Liver (tissue), 9 donors: ENCODE results near the gene MYH7B. TPM values are rescaled to one million over a fixed set of nuclear protein-coding genes. Genes with fewer than 3 reads are reported as not detected.

Experiments
- DNase-seq: peaks from one replicate; pipeline ENCODE4 v3.0.0-alpha.2; 2017; ENCODE audit warnings: low spot score
- H3K27ac ChIP-seq, 2 donors: one replicate each; pipeline ENCODE4 v1.7.0; 2013; ENCODE audit warnings: inconsistent platforms in 2 of 2, low read length in 2 of 2, control low read depth in 1 of 2, low read depth in 1 of 2, mild to moderate bottlenecking in 1 of 2
- H3K27me3 ChIP-seq, 4 donors: one replicate each; pipeline versions ENCODE4 v1.6.1 to v1.7.0; 2013; ENCODE audit warnings: low read length in 3 of 4, inconsistent platforms in 1 of 4, mild to moderate bottlenecking in 1 of 4, moderate library complexity in 1 of 4; ENCODE audit not compliant: control insufficient read depth in 4 of 4, insufficient read depth in 4 of 4
- H3K36me3 ChIP-seq, 4 donors: one replicate each; pipeline versions ENCODE4 v1.6.1 to v1.7.0; 2013; ENCODE audit warnings: low read length in 3 of 4, mild to moderate bottlenecking in 3 of 4, low read depth in 1 of 4, moderate library complexity in 1 of 4; ENCODE audit not compliant: control insufficient read depth in 4 of 4, insufficient read depth in 3 of 4
- H3K4me1 ChIP-seq, 4 donors: one replicate each; pipeline versions ENCODE4 v1.6.1 to v1.7.0; 2013; ENCODE audit warnings: low read length in 3 of 4, mild to moderate bottlenecking in 3 of 4, moderate library complexity in 1 of 4; ENCODE audit not compliant: control insufficient read depth in 4 of 4, insufficient read depth in 4 of 4
- H3K4me3 ChIP-seq, 3 donors: one replicate each; pipeline versions ENCODE4 v1.6.1 to v1.7.0; 2013; ENCODE audit warnings: low read length in 3 of 3, control low read depth in 1 of 3, low read depth in 1 of 3, mild to moderate bottlenecking in 1 of 3
- H3K9ac ChIP-seq, 2 donors: one replicate each; pipeline ENCODE4 v1.7.0; 2013; ENCODE audit warnings: low read length in 2 of 2, mild to moderate bottlenecking in 2 of 2, moderate library complexity in 2 of 2, control low read depth in 1 of 2, low read depth in 1 of 2
- H3K9me3 ChIP-seq, 4 donors: one replicate each; pipeline versions ENCODE4 v1.6.1 to v1.7.0; 2013; ENCODE audit warnings: low read length in 3 of 4; ENCODE audit not compliant: control insufficient read depth in 4 of 4
- EGR1 ChIP-seq, 2 donors: IDR thresholded peaks; 2 replicates each; pipeline ENCODE4 v1.6.1; 2016 to 2018; ENCODE audit warnings: antibody characterized with exemption in 2 of 2, low read depth in 2 of 2
- FOXA1 ChIP-seq: IDR thresholded peaks from 2 replicates; pipeline ENCODE4 v1.6.1; 2016; ENCODE audit warnings: antibody characterized with exemption
- FOXA2 ChIP-seq: IDR thresholded peaks from 2 replicates; pipeline ENCODE4 v1.6.1; 2016; ENCODE audit warnings: antibody characterized with exemption
- GABPA ChIP-seq, 2 donors: IDR thresholded peaks in 1 of 2; conservative IDR thresholded peaks in 1 of 2; 2 replicates each; pipeline ENCODE4 v1.6.1; 2016; ENCODE audit warnings: antibody characterized with exemption in 2 of 2, mild to moderate bottlenecking in 1 of 2, moderate library complexity in 1 of 2
- HNF4A ChIP-seq, 2 donors: conservative IDR thresholded peaks; 2 replicates each; pipeline ENCODE4 v1.6.1; 2016; ENCODE audit warnings: antibody characterized with exemption in 2 of 2, mild to moderate bottlenecking in 2 of 2
- HNF4G ChIP-seq: IDR thresholded peaks from 2 replicates; pipeline ENCODE4 v1.6.1; 2016; ENCODE audit warnings: antibody characterized with exemption
- JUND ChIP-seq, 2 donors: IDR thresholded peaks; 2 replicates each; pipeline ENCODE4 v1.6.1; 2016; ENCODE audit warnings: antibody characterized with exemption in 2 of 2
- MAX ChIP-seq: IDR thresholded peaks from 2 replicates; pipeline ENCODE4 v1.6.1; 2016; ENCODE audit warnings: antibody characterized with exemption
- NR2F2 ChIP-seq: IDR thresholded peaks from 2 replicates; pipeline ENCODE4 v1.6.1; 2016; ENCODE audit warnings: antibody characterized with exemption
- REST ChIP-seq: IDR thresholded peaks from 2 replicates; pipeline ENCODE4 v1.6.1; 2016; ENCODE audit warnings: antibody characterized with exemption, mild to moderate bottlenecking
- SP1 ChIP-seq: IDR thresholded peaks from 2 replicates; pipeline ENCODE4 v1.6.1; 2018; ENCODE audit warnings: antibody characterized with exemption, mild to moderate bottlenecking
- TAF1 ChIP-seq: conservative IDR thresholded peaks from 2 replicates; pipeline ENCODE4 v1.6.1; 2016; ENCODE audit warnings: antibody characterized with exemption, mild to moderate bottlenecking
- YY1 ChIP-seq: IDR thresholded peaks from 2 replicates; pipeline ENCODE4 v1.6.1; 2016; ENCODE audit warnings: antibody characterized with exemption, mild to moderate bottlenecking
- ZBTB33 ChIP-seq: IDR thresholded peaks from 2 replicates; pipeline ENCODE4 v1.6.1; 2016; ENCODE audit warnings: antibody characterized with exemption
- WGBS: extraction: QIAGEN DNeasy Blood & Tissue Kit; methylation state at CpG from one replicate; pipeline ENCODE4 v1.1.7; 2013; 5-methylcytosine and 5-hydroxymethylcytosine counted together
- polyA plus RNA-seq, 2 donors: library from polyadenylated mRNA; stranded (reverse) in 1 of 2; unstranded in 1 of 2; fragments of 200-250 nt in 1 of 2; fragments of >200 nt in 1 of 2; fragmentation: Nextera tagmentation in 1 of 2; extraction: Ambion mirVana in 1 of 2; gene quantifications; one replicate each; pipeline versions ENCODE4 v1.2.1 to v1.2.3, GENCODE V29; 2013 to 2015
- total RNA-seq, 2 donors: library from RNA; depleted of rRNA; stranded (reverse); fragments of >200 nt; gene quantifications; one replicate each; pipeline ENCODE4 v1.2.3, GENCODE V29; 2014
- TF ChIP-seq, protein P1 (sequence below): fragments of 150-350 bp; IDR thresholded peaks from 2 replicates; pipeline ENCODE4 v1.5.1; 2017; ENCODE audit warnings: improper control_type of control experiment, low read depth, low read length; ENCODE audit not compliant: missing input control
- TF ChIP-seq, protein P2 (sequence below): IDR thresholded peaks from 2 replicates; pipeline ENCODE4 v1.6.1; 2016; ENCODE audit warnings: antibody characterized with exemption
- donor health status: healthy.
- donor health status: healthy.
- donor health status: healthy.
- donor health status: healthy.
- donor health status: healthy.

The MYH7B gene
- total and polyA plus RNA-seq, 4 donors = 0.12 to 0.33 (median 0.24) TPM

DNA sequence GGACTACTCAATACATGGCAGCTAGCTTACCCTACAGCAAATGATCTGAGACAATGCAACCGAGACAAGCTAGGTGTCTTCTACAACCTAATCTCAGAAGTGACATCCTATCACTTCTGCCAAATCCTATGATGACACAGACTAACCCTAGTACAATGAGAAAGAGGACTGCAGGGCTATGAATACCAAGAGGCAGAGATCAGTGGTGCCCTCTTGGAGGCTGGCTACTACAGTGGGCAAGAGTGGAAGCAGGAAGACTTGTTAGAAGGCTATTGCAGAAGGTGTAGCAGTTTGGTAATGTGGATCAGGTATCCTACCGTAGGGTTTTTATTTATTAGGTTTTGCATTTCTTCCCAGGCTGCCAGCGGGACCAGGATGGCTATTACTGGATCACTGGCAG is 30.3 kb upstream of the MYH7B start:
- Histone ChIP-seq H3K27ac (no peak overlapping the region), H3K9me3 (no peaks in the 10 kb centered on the region), H3K36me3 (peaks cover 11 to 70% (median 58%) of the 10 kb centered on the region in 4 donors), H3K27me3 (no peaks in the 10 kb centered on the region), H3K9ac (no peak overlapping the region), H3K4me1 (peaks cover 2 to 20% (median 13%) of the 10 kb centered on the region in 4 donors), H3K4me3 (no peak overlapping the region)
- 99% methylated on average over 3 of the region's 3 CpGs for WGBS
- no peak for DNase-seq
- TF ChIP-seq SP1 (no peak), HNF4G (no peak), ZBTB33 (no peak), JUND (IDR thresholded peaks at IDR 0.05) (no peak), NR2F2 (no peak), FOXA2 (no peak), FOXA1 (no peak), EGR1 (IDR thresholded peaks at IDR 0.05; ENCODE audit: low read depth in 2 of 2) (no peak), REST (no peak), TAF1 (no peak), HNF4A (conservative IDR thresholded peaks at IDR 0.05) (no peak), GABPA (IDR thresholded peaks at IDR 0.05 in 1 of 2, conservative IDR thresholded peaks at IDR 0.05 in 1 of 2) (no peak), YY1 (no peak)
- TF ChIP-seq, protein P1, sequence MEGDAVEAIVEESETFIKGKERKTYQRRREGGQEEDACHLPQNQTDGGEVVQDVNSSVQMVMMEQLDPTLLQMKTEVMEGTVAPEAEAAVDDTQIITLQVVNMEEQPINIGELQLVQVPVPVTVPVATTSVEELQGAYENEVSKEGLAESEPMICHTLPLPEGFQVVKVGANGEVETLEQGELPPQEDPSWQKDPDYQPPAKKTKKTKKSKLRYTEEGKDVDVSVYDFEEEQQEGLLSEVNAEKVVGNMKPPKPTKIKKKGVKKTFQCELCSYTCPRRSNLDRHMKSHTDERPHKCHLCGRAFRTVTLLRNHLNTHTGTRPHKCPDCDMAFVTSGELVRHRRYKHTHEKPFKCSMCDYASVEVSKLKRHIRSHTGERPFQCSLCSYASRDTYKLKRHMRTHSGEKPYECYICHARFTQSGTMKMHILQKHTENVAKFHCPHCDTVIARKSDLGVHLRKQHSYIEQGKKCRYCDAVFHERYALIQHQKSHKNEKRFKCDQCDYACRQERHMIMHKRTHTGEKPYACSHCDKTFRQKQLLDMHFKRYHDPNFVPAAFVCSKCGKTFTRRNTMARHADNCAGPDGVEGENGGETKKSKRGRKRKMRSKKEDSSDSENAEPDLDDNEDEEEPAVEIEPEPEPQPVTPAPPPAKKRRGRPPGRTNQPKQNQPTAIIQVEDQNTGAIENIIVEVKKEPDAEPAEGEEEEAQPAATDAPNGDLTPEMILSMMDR = no peak
- TF ChIP-seq, protein P2, sequence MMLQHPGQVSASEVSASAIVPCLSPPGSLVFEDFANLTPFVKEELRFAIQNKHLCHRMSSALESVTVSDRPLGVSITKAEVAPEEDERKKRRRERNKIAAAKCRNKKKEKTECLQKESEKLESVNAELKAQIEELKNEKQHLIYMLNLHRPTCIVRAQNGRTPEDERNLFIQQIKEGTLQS = no peak

GRCh38 chr20:34925981-34926380 is 29.7 kb upstream of the MYH7B start:
- Histone ChIP-seq H3K36me3 (peaks cover 11 to 67% (median 56%) of the 10 kb centered on the region in 4 donors), H3K27ac (no peak overlapping the region), H3K4me1 (peaks cover 2 to 20% (median 13%) of the 10 kb centered on the region in 4 donors), H3K9me3 (no peaks in the 10 kb centered on the region), H3K4me3 (no peak overlapping the region), H3K9ac (no peak overlapping the region), H3K27me3 (no peaks in the 10 kb centered on the region)
- TF ChIP-seq MAX = no peak
- no peak for TF ChIP-seq SP1
- TF ChIP-seq ZBTB33 = no peak
- TF ChIP-seq, protein P2 = no peak
- no peak for TF ChIP-seq HNF4A (conservative IDR thresholded peaks at IDR 0.05)
- no peak for TF ChIP-seq NR2F2
- no peak for TF ChIP-seq HNF4G
- WGBS = 91% methylated on average over 1 of the region's 1 CpG
- DNase-seq = no peak
